Transverse colon (tissue), 4 donors: Measurements from ENCODE around the gene GNPDA2.

Experiments
- EP300 ChIP-seq: sonication (generic); formaldehyde crosslinking; IDR thresholded peaks from one replicate; pipeline ENCODE4 v1.6.1; 2017; ENCODE audit warnings: antibody characterized with exemption, low read depth
- POLR2A ChIP-seq: fragments of 450-650 bp; IDR thresholded peaks from one replicate; pipeline ENCODE4 v1.6.1; 2016; ENCODE audit warnings: antibody characterized with exemption, mild to moderate bottlenecking, moderate library complexity
- POLR2AphosphoS5 ChIP-seq, 3 donors: sonication (generic); formaldehyde crosslinking; IDR thresholded peaks; one replicate each; pipeline ENCODE4 v1.6.1; 2016; ENCODE audit warnings: antibody characterized with exemption in 3 of 3
- TF ChIP-seq, protein P1 (sequence below), 5 experiments: fragments of 200-600 bp in 3 of 5; fragments of 450-650 bp in 2 of 5; sonication (generic) in 3 of 5; IDR thresholded peaks; 1 replicate in 2 of 5; 2 replicates in 3 of 5; pipeline ENCODE4 v1.5.1; 2016 to 2017; ENCODE audit warnings: antibody characterized with exemption in 5 of 5, inconsistent platforms in 3 of 5, mild to moderate bottlenecking in 2 of 5, moderate library complexity in 1 of 5

GRCh38 chr4:44670506-44671199 is 55.7 kb downstream of the GNPDA2 start:
- TF ChIP-seq POLR2A (no peak), POLR2AphosphoS5 (IDR thresholded peaks at IDR 0.05) (no peak), EP300 (no peak)
- TF ChIP-seq, protein P1, sequence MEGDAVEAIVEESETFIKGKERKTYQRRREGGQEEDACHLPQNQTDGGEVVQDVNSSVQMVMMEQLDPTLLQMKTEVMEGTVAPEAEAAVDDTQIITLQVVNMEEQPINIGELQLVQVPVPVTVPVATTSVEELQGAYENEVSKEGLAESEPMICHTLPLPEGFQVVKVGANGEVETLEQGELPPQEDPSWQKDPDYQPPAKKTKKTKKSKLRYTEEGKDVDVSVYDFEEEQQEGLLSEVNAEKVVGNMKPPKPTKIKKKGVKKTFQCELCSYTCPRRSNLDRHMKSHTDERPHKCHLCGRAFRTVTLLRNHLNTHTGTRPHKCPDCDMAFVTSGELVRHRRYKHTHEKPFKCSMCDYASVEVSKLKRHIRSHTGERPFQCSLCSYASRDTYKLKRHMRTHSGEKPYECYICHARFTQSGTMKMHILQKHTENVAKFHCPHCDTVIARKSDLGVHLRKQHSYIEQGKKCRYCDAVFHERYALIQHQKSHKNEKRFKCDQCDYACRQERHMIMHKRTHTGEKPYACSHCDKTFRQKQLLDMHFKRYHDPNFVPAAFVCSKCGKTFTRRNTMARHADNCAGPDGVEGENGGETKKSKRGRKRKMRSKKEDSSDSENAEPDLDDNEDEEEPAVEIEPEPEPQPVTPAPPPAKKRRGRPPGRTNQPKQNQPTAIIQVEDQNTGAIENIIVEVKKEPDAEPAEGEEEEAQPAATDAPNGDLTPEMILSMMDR (IDR thresholded peaks at IDR 0.05), result no peak
